Vagina (tissue), 2 donors: ENCODE measurements around the gene MSLN.

Experiments used
- CTCF ChIP-seq, 3 experiments: fragments of 450-650 bp in 2 of 3; fragments of 200-600 bp in 1 of 3; sonication (generic) in 1 of 3; IDR thresholded peaks; one replicate each; pipeline ENCODE4 v1.5.1; 2017 to 2019; ENCODE audit warnings: antibody characterized with exemption in 3 of 3, mild to moderate bottlenecking in 2 of 3, moderate library complexity in 2 of 3
- POLR2AphosphoS5 ChIP-seq, 2 donors: sonication (generic); formaldehyde crosslinking; IDR thresholded peaks; one replicate each; pipeline ENCODE4 v1.9.0; 2017; ENCODE audit warnings: antibody characterized with exemption in 2 of 2, mild to moderate bottlenecking in 2 of 2, low read depth in 1 of 2; ENCODE audit not compliant: insufficient read depth in 1 of 2

DNA sequence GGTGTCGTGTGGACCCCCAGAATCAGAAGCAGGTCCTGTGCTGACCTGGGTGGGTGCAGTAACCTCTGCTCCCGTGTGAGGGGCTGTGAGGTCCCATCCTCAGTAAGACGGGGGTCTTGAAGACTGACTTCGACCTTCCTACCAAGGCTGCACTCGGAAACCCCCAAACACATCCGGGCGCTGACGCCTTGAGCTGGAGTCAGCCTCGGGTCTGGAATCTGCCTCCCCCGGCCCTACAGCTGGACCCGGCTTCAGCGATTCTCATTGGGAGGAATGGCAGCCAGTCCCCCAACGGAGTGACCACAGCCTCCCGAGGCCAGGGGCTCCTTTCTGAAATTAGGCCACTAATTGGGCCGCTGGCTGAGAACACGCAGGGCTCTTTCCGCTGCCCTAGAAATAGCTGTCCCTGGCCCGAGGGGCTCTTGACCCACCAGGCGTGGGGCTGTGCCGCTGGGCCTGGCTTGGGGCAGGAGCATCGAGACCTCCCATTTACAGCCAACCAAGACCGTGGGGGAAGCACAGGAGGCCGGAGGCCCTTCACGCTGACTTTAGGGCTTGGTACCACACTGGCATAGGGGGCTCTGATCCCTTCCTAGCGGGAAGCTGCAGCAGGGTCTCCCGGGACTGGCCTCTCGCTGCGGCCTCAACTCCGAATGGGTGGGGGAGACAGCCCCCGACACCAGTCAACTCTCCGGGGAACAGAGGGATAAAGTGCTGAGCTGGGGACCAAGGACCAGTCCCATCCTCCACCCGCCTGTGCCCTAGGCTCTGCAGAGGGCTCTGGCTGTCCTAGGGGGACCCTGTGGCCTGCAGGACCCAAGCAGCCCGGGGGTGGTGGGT lies 42.6 kb downstream of the MSLN start:
- TF ChIP-seq CTCF (IDR thresholded peaks at IDR 0.05) (no peak), POLR2AphosphoS5 (IDR thresholded peaks at IDR 0.05; ENCODE audit: insufficient read depth in 1 of 2, low read depth in 1 of 2) (no peak)
